Fibroblast of villous mesenchyme (primary cell): ENCODE results near the gene INPP5B. TPM values are rescaled to one million over a fixed set of nuclear protein-coding genes. Genes with fewer than 3 reads are reported as not detected.
A peak's percentile ranks its signal among the peaks of the same experiment; 100 is the strongest.
"Not testable (repeated sequence)": the region's sequence is repeated elsewhere in the genome, so short reads cannot be mapped to it uniquely, and the experiment has no call there.

Source experiments
- DNase-seq: peaks from one replicate; pipeline ENCODE4 v3.0.0-alpha.2; 2010; ENCODE audit warnings: low read depth
- H3K4me3 ChIP-seq: 2 replicates; pipeline ENCODE4 v1.5.1; 2011; ENCODE audit warnings: low read depth, mild to moderate bottlenecking, low read length
- CTCF ChIP-seq: IDR thresholded peaks from 2 replicates; pipeline ENCODE4 v1.5.1; 2012; ENCODE audit warnings: low read depth, mild to moderate bottlenecking, low read length; ENCODE audit not compliant: insufficient read depth
- total RNA-seq: library from RNA; depleted of rRNA; stranded (reverse); fragments of >200 nt; gene quantifications from 2 replicates; pipeline ENCODE4 v1.2.3, GENCODE V29; 2012

The INPP5B gene
- total RNA-seq, 1 donor = 31.1 TPM

DNA sequence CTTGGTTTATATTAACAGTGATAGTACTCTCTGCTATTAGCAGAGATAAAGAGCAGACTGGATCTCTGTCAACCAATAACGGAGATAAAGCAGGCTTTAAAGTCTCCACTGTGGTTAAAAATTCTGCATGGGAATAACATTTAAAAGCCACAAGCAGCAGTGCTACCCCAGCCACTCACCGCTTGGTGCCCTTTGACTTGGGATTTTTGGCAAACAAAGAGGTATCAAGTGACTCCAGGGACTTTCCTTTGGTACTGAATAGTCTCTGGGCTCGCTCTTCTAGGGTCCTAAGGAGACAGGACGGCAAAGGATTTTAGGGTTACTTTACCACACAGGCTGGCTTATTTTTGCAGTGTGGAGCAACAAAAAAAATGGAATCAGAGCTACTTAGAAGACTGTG lies 31.7 kb upstream of the INPP5B start:
- TF ChIP-seq CTCF = no peak
- H3K4me3 ChIP-seq = no peak overlapping the region
- DNase-seq = no peak

DNA sequence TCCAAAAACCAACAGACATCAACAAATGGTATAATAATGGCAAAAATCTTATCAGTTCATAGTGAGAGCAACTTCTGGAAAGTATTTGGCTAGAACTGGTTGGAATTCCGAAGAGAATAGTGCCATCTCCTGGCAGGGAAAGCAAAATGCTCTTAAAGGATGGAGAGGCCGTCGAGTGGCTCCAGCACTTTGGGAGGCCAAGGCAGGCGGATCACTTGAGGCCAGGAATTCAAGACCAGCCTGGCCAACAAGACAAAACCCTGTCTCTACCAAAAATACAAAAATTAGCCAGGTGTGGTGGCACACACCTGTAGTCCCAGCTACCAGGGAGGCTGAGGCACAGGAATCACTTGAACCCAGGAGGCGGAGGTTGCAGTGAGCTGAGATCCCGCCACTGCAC lies 28.2 kb upstream of the INPP5B start:
- peak; percentile 64 for DNase-seq
- peak; percentile 57 for TF ChIP-seq CTCF
- H3K4me3 ChIP-seq = not testable (repeated sequence)

DNA sequence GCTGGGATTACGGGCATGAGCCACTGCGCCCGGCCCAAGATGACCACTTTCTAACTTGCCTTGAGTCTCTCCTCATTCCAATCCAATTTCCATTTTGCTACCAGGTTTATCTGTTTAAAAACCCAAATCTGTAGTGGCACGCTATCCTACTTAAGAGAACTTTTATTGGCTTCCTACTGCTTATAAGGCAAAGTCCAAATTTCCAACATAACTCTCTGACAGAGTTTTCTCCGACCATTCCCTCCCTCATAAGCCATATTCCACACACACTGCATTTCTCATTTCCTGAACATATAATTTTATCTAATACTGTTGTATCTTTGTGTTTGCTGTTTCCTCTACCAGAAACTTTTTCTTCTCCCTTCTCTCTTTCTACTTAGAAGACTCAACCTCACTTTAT lies 27.7 kb upstream of the INPP5B start:
- TF ChIP-seq CTCF = no peak
- DNase-seq = no peak
- no peak overlapping the region for H3K4me3 ChIP-seq

DNA sequence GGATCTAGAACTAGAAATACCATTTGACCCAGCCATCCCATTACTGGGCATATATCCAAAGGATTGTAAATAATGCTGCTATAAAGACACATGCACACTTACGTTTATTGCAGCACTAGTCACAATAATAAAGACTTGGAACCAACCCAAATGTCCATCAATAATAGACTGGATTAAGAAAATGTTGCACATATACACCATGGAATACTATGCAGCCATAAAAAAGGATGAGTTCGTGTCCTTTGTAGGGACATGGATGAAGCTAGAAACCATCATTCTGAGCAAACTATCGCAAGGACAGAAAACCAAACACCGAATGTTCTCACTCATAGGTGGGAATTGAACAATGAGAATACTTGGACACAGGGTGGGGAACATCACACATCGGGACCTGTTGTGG lies 26.8 kb upstream of the INPP5B start:
- not testable (repeated sequence) for H3K4me3 ChIP-seq, DNase-seq

- no peak for TF ChIP-seq CTCF
- no peak overlapping the region for H3K4me3 ChIP-seq
- DNase-seq = no peak
Measured at GRCh38 chr1:37965301-37965700, 18.4 kb upstream of the INPP5B start.

DNA sequence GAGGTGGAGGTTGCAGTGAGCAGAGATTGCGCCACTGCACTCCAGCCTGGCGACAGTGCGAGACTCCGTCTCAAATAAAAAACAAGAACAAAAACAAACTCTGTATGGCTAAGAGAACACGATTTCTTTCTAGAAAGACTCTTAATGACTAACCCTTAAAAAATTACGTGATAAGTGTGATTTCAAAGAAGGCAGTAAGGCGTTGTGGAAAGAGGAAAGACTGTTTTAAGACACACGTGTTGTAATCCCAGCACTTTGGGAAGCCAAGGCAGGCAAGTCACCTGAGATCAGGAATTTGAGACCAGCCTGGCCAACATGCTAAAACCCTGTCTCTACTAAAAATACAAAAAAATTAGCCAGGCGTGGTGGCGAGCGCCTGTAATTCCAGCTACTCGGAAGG lies 17.3 kb upstream of the INPP5B start:
- DNase-seq, H3K4me3 ChIP-seq: not testable (repeated sequence)

DNA sequence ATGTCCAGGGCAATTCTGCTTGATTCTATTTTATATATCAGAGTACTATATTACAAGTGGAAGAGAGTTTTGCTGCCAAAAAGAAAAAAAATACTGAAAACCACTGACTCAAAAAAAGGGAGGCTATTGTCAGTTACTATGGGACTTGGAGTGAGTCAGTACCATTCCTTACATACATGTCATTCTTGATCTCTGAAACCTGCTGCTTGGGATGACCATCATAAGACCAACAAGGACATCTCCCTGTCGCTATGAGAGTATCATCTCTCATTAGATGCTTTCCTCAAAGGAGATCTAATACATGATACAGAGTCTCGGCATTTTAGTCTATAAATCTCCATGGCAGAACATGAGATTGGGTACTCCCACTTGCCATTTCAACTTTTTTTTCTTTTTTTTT lies 11.8 kb upstream of the INPP5B start:
- no peak overlapping the region for H3K4me3 ChIP-seq
- DNase-seq = peak; percentile 59
- no peak for TF ChIP-seq CTCF

DNA sequence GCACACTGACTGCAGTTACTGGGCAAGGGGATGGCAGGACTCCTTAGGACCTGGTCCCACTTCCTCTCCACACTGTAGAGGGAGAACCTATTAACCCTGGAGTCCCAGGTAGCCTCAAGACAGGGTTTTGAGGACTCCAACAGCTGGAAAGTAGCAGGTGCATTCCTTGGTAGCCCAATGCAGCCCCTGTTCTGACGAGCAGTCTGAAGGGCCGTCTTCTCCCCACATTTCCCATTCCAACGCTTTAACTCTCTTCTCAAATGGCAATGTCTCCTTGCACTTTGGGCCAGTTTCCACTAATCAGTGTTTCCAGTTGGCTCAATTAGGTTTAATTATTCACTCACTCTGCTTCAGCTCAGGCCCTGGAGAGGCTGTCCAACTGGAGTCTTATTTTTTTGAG lies 8.8 kb upstream of the INPP5B start:
- no peak overlapping the region for H3K4me3 ChIP-seq
- DNase-seq = no peak
- no peak for TF ChIP-seq CTCF
